Neuronal stem cell (in vitro differentiated cells): Measurements from ENCODE around the gene MAPK10.

Source experiments
- DNase-seq: peaks from one replicate; pipeline ENCODE4 v3.0.0-alpha.2; 2013; ENCODE audit warnings: low spot score
- H2AFZ ChIP-seq: one replicate; pipeline ENCODE4 v1.6.1; 2013; ENCODE audit warnings: mild to moderate bottlenecking, low read length, inconsistent platforms
- H2AK5ac ChIP-seq: 2 replicates; pipeline ENCODE4 v1.6.1; 2013; ENCODE audit warnings: low read depth, mild to moderate bottlenecking, inconsistent platforms, low read length, moderate library complexity, mixed read lengths
- H2BK120ac ChIP-seq: 2 replicates; pipeline ENCODE4 v1.6.1; 2013; ENCODE audit warnings: low read depth, mild to moderate bottlenecking, inconsistent platforms, low read length, moderate library complexity, mixed read lengths
- H2BK12ac ChIP-seq: one replicate; pipeline ENCODE4 v1.6.1; 2013; ENCODE audit warnings: low read length, inconsistent platforms
- H2BK15ac ChIP-seq: 2 replicates; pipeline ENCODE4 v1.6.1; 2013; ENCODE audit warnings: mild to moderate bottlenecking, low read length, inconsistent platforms, mixed read lengths
- H2BK5ac ChIP-seq: one replicate; pipeline ENCODE4 v1.6.1; 2013; ENCODE audit warnings: inconsistent platforms, mild to moderate bottlenecking, low read length, moderate library complexity
- H3K14ac ChIP-seq: one replicate; pipeline ENCODE4 v1.6.1; 2013; ENCODE audit warnings: low read length, inconsistent platforms
- H3K18ac ChIP-seq: 2 replicates; pipeline ENCODE4 v1.6.1; 2013; ENCODE audit warnings: low read length, inconsistent platforms
- H3K23ac ChIP-seq: 2 replicates; pipeline ENCODE4 v1.6.1; 2013; ENCODE audit warnings: low read depth, mild to moderate bottlenecking, mixed read lengths, low read length, inconsistent platforms; ENCODE audit not compliant: poor library complexity
- H3K27ac ChIP-seq: replicated peaks from 3 replicates; pipeline ENCODE4 v1.5.1; 2013; ENCODE audit warnings: low read length, inconsistent platforms
- H3K27me3 ChIP-seq, 3 experiments: 2 replicates each; pipeline ENCODE4 v1.6.1; 2013; ENCODE audit warnings: low read length in 3 of 3, mild to moderate bottlenecking in 2 of 3, inconsistent platforms in 1 of 3, low read depth in 1 of 3, mixed read lengths in 1 of 3, moderate library complexity in 1 of 3; ENCODE audit not compliant: control insufficient read depth in 3 of 3, insufficient read depth in 3 of 3
- H3K36me3 ChIP-seq, 2 donors: replicated peaks in 1 of 2; 2 replicates each; pipeline ENCODE4 v1.6.1; 2013; ENCODE audit warnings: low read length in 2 of 2; ENCODE audit not compliant: control insufficient read depth in 2 of 2, insufficient read depth in 2 of 2
- H3K4ac ChIP-seq: 2 replicates; pipeline ENCODE4 v1.6.1; 2013; ENCODE audit warnings: inconsistent platforms, mild to moderate bottlenecking, low read length, moderate library complexity
- H3K4me1 ChIP-seq, 2 donors: 1 replicate in 1 of 2; 2 replicates in 1 of 2; pipeline ENCODE4 v1.6.1; 2013; ENCODE audit warnings: low read length in 2 of 2, low read depth in 1 of 2; ENCODE audit not compliant: control insufficient read depth in 2 of 2, insufficient read depth in 1 of 2
- H3K4me2 ChIP-seq: one replicate; pipeline ENCODE4 v1.6.1; 2013; ENCODE audit warnings: mild to moderate bottlenecking, low read length, inconsistent platforms; ENCODE audit not compliant: insufficient read depth, poor library complexity, severe bottlenecking
- H3K4me3 ChIP-seq, 2 donors: 2 replicates each; pipeline ENCODE4 v1.5.1; 2013; ENCODE audit warnings: low read length in 2 of 2, mild to moderate bottlenecking in 2 of 2, inconsistent platforms in 1 of 2, moderate library complexity in 1 of 2
- H3K79me1 ChIP-seq: one replicate; pipeline ENCODE4 v1.6.1; 2013; ENCODE audit warnings: low read depth, mild to moderate bottlenecking, inconsistent platforms, low read length, moderate library complexity
- H3K9ac ChIP-seq: one replicate; pipeline ENCODE4 v1.6.1; 2013; ENCODE audit warnings: mild to moderate bottlenecking, low read depth, low read length, inconsistent platforms; ENCODE audit not compliant: poor library complexity
- H3K9me3 ChIP-seq, 2 donors: replicated peaks in 1 of 2; 2 replicates each; pipeline versions ENCODE3 to v1.6.1; 2013; ENCODE audit warnings: low read length in 2 of 2, mild to moderate bottlenecking in 2 of 2, inconsistent platforms in 1 of 2, low read depth in 1 of 2, mixed read lengths in 1 of 2, moderate library complexity in 1 of 2; ENCODE audit not compliant: control insufficient read depth in 2 of 2, insufficient read depth in 1 of 2
- H4K8ac ChIP-seq: one replicate; pipeline ENCODE4 v1.6.1; 2013; ENCODE audit warnings: low read depth, mild to moderate bottlenecking, inconsistent platforms, low read length, moderate library complexity
- H4K91ac ChIP-seq: one replicate; pipeline ENCODE4 v1.6.1; 2013; ENCODE audit warnings: low read length, low read depth, mild to moderate bottlenecking, inconsistent platforms; ENCODE audit not compliant: poor library complexity
- WGBS, 2 donors: extraction: QIAGEN DNeasy Blood & Tissue Kit; methylation state at CpG; one replicate each; pipeline ENCODE4 v1.1.7; 2013; ENCODE audit warnings: missing lambda C conversion rate in 2 of 2, mixed read lengths in 1 of 2; ENCODE audit not compliant: insufficient read length in 2 of 2, insufficient replicate concordance in 1 of 2; ENCODE audit errors: extremely low coverage in 2 of 2; 5-methylcytosine and 5-hydroxymethylcytosine counted together

The MAPK10 gene

GRCh38 chr4:86011117-86011516, 348.7 kb downstream of the MAPK10 start:
- WGBS, 2 donors = no CpG with 5 or more reads among the region's 1 CpG
- no peak overlapping the region for H2BK15ac ChIP-seq

DNA sequence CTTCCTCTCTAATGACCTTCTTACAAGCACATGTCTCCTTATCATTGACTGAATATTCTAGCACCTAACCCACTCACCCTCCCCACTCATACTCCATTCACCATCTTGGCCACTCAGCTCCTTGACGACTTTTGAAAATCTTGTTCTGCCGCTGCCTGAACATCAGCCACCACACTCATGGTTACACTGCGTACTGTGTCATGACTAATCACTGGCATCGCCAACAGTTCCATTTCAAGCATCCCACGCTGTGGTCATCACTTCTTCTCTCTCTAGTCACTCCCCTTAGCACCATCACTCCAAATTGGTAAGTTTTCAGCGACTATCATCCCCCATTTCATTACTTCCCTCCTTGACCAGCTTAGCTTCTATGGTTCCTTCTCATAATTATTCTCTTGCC, 352.8 kb downstream of the MAPK10 start:
- Histone ChIP-seq H3K4me1 (no peaks in the 10 kb centered on the region), H3K14ac (no peak overlapping the region), H2AK5ac (no peak overlapping the region), H2BK12ac (no peak overlapping the region), H3K23ac (no peak overlapping the region), H3K79me1 (no peaks in the 10 kb centered on the region), H2BK5ac (no peak overlapping the region), H3K27ac (no peak overlapping the region), H3K9ac (no peak overlapping the region), H2BK15ac (no peak overlapping the region), H3K4me3 (no peak overlapping the region), H3K4ac (no peak overlapping the region), H2AFZ (no peak overlapping the region), H3K27me3 (no peaks in the 10 kb centered on the region), H3K36me3 (no peaks in the 10 kb centered on the region), H3K9me3 (no peaks in the 10 kb centered on the region), H4K8ac (no peak overlapping the region), H3K18ac (no peak overlapping the region), H2BK120ac (no peak overlapping the region), H3K4me2 (no peak overlapping the region), H4K91ac (no peak overlapping the region)
- no peak for DNase-seq
- no CpG with 5 or more reads among the region's 6 CpGs for WGBS, 2 donors

More at GRCh38 chr4:86011117-86011516, 348.7 kb downstream of the MAPK10 start:
- no peak overlapping the region for H3K23ac ChIP-seq
- H3K27ac ChIP-seq = no peak overlapping the region
- no peak overlapping the region for H2BK120ac ChIP-seq
- no peaks in the 10 kb centered on the region for H3K9me3 ChIP-seq
- H3K4ac ChIP-seq = no peak overlapping the region
- H4K91ac ChIP-seq = no peak overlapping the region
- no peak overlapping the region for H2BK5ac ChIP-seq
- no peak overlapping the region for H3K14ac ChIP-seq
- H2AFZ ChIP-seq = no peak overlapping the region
- no peak overlapping the region for H2AK5ac ChIP-seq
- no peak overlapping the region for H3K18ac ChIP-seq
- no peak overlapping the region for H3K4me2 ChIP-seq
- no peak for DNase-seq
- no peaks in the 10 kb centered on the region for H3K79me1 ChIP-seq
- H3K36me3 ChIP-seq = peaks cover 0 to 23% of the 10 kb centered on the region in 2 donors
- no peak overlapping the region for H3K9ac ChIP-seq
- H4K8ac ChIP-seq = no peak overlapping the region
- no peaks in the 10 kb centered on the region for H3K27me3 ChIP-seq
- peaks cover 0 to 2% of the 10 kb centered on the region in 2 donors for H3K4me1 ChIP-seq
- no peak overlapping the region for H3K4me3 ChIP-seq
- H2BK12ac ChIP-seq = no peak overlapping the region

- H3K79me1 ChIP-seq = no peaks in the 10 kb centered on the region
- no peak overlapping the region for H2BK12ac ChIP-seq
- H3K9me3 ChIP-seq = no peaks in the 10 kb centered on the region
- no peak overlapping the region for H3K9ac ChIP-seq
- H3K36me3 ChIP-seq = no peaks in the 10 kb centered on the region
- no peaks in the 10 kb centered on the region for H3K4me1 ChIP-seq
- H3K4me3 ChIP-seq = no peak overlapping the region
- no peak overlapping the region for H2BK15ac ChIP-seq
- no peak overlapping the region for H3K4ac ChIP-seq
- DNase-seq = no peak
- no peak overlapping the region for H4K8ac ChIP-seq
- no peak overlapping the region for H2BK120ac ChIP-seq
- H2BK5ac ChIP-seq = no peak overlapping the region
- H3K27ac ChIP-seq = no peak overlapping the region
- no peaks in the 10 kb centered on the region for H3K27me3 ChIP-seq
- H4K91ac ChIP-seq = no peak overlapping the region
- H3K14ac ChIP-seq = no peak overlapping the region
- H2AK5ac ChIP-seq = no peak overlapping the region
- no peak overlapping the region for H3K23ac ChIP-seq
- H3K18ac ChIP-seq = no peak overlapping the region
- H2AFZ ChIP-seq = no peak overlapping the region
- no peak overlapping the region for H3K4me2 ChIP-seq
Observed at GRCh38 chr4:86006057-86006456, 353.8 kb downstream of the MAPK10 start.

DNA sequence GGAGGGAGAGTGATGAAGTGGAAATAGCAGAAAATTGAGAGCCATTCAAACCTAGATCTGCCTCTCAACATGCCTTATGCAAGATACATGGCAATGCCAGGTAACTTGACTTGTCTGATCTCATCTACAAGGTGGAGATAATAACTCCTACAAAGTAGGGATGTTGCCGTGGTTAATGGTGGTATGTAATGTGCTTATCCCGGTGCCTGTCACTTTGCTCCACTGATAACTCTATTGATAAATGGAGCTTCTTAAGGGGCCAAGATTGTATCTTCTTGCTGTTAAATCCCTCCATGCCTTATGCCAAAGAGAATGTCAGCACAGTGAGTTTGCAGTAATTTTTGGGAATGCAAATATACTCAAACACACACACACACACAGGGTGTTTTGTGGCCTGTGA, 355.8 kb downstream of the MAPK10 start:
- WGBS, 2 donors = no CpG with 5 or more reads among the region's 2 CpGs
- H3K4me1 ChIP-seq = no peaks in the 10 kb centered on the region

More for the DNA sequence above, 355.8 kb downstream of the MAPK10 start:
- H2BK12ac ChIP-seq = no peak overlapping the region
- no peak overlapping the region for H2AK5ac ChIP-seq
- H3K23ac ChIP-seq = no peak overlapping the region
- H3K27ac ChIP-seq = no peak overlapping the region
- no peak overlapping the region for H3K4ac ChIP-seq
- DNase-seq = no peak
- H3K14ac ChIP-seq = no peak overlapping the region
- no peaks in the 10 kb centered on the region for H3K79me1 ChIP-seq
- no peak overlapping the region for H2BK15ac ChIP-seq
- no peak overlapping the region for H3K9ac ChIP-seq
- H3K4me3 ChIP-seq = no peak overlapping the region
- no peak overlapping the region for H3K4me2 ChIP-seq
- no peaks in the 10 kb centered on the region for H3K36me3 ChIP-seq
- no peaks in the 10 kb centered on the region for H3K27me3 ChIP-seq
- no peak overlapping the region for H3K18ac ChIP-seq
- H2AFZ ChIP-seq = no peak overlapping the region
- no peak overlapping the region for H4K91ac ChIP-seq
- H4K8ac ChIP-seq = no peak overlapping the region
- H2BK120ac ChIP-seq = no peak overlapping the region
- H3K9me3 ChIP-seq = no peaks in the 10 kb centered on the region
- H2BK5ac ChIP-seq = no peak overlapping the region
